SK-N-SH treated with all-trans-retinoic acid at 6 μM for 48 hours (cell line): ENCODE data around the gene GBGT1.

Experiments used
- CREB5 ChIP-seq: fragments of 250-450 bp; sonication (Bioruptor Pico); IDR thresholded peaks from 2 replicates; pipeline ENCODE4 v1.5.1; 2020; ENCODE audit warnings: low read depth, mild to moderate bottlenecking, moderate library complexity
- CSDC2 ChIP-seq: fragments of 250-450 bp; sonication (Bioruptor Pico); IDR thresholded peaks from 2 replicates; pipeline ENCODE4 v1.5.0; 2020; ENCODE audit warnings: mild to moderate bottlenecking, moderate library complexity
- CSRNP3 ChIP-seq: fragments of 250-450 bp; sonication (Bioruptor Pico); IDR thresholded peaks from 2 replicates; pipeline ENCODE4 v1.5.1; 2021; ENCODE audit warnings: mild to moderate bottlenecking, moderate library complexity
- GLIS3 ChIP-seq: fragments of 250-450 bp; sonication (Bioruptor Pico); IDR thresholded peaks from 2 replicates; pipeline ENCODE4 v1.5.0; 2020; ENCODE audit warnings: mild to moderate bottlenecking, moderate library complexity
- OSR1 ChIP-seq: fragments of 250-450 bp; sonication (Bioruptor Pico); IDR thresholded peaks from 2 replicates; pipeline ENCODE4 v1.8.0; 2022; ENCODE audit warnings: moderate library complexity, mild to moderate bottlenecking, inconsistent platforms
- PATZ1 ChIP-seq: fragments of 250-450 bp; sonication (Bioruptor Pico); IDR thresholded peaks from 2 replicates; pipeline ENCODE4 v1.8.0; 2020; ENCODE audit warnings: mild to moderate bottlenecking, moderate library complexity, borderline replicate concordance
- POU6F1 ChIP-seq: fragments of 250-450 bp; sonication (Bioruptor Pico); IDR thresholded peaks from 2 replicates; pipeline ENCODE4 v1.8.0; 2021; ENCODE audit warnings: low read depth, mild to moderate bottlenecking, moderate library complexity, borderline replicate concordance
- RARB ChIP-seq: fragments of 250-450 bp; sonication (Bioruptor Pico); IDR thresholded peaks from 2 replicates; pipeline ENCODE4 v1.8.0; 2021; ENCODE audit warnings: mild to moderate bottlenecking, moderate library complexity
- SNAI2 ChIP-seq: fragments of 250-450 bp; sonication (Bioruptor Pico); IDR thresholded peaks from 2 replicates; pipeline ENCODE4 v1.5.0; 2020; ENCODE audit warnings: mild to moderate bottlenecking, moderate library complexity
- TOX ChIP-seq: fragments of 250-450 bp; sonication (Bioruptor Pico); IDR thresholded peaks from 2 replicates; pipeline ENCODE4 v1.8.0; 2021; ENCODE audit warnings: mild to moderate bottlenecking, moderate library complexity, borderline replicate concordance
- ZFP30 ChIP-seq: fragments of 450-650 bp; formaldehyde crosslinking; IDR thresholded peaks from 2 replicates; pipeline ENCODE4 v1.5.0; 2022; ENCODE audit warnings: mild to moderate bottlenecking, moderate library complexity
- ZNF565 ChIP-seq: fragments of 450-650 bp; formaldehyde crosslinking; conservative IDR thresholded peaks from 2 replicates; pipeline ENCODE4 v1.5.0; 2020; ENCODE audit warnings: low read depth, mild to moderate bottlenecking, moderate library complexity
- ZNF70 ChIP-seq: fragments of 450-650 bp; formaldehyde crosslinking; IDR thresholded peaks from 2 replicates; pipeline ENCODE4 v1.5.0; 2020; ENCODE audit warnings: mild to moderate bottlenecking, moderate library complexity

- TF ChIP-seq ZNF70 (no peak), ZFP30 (CRISPR knock-in tag) (no peak), GLIS3 (no peak), TOX (CRISPR knock-in tag) (no peak), PATZ1 (CRISPR knock-in tag) (no peak), RARB (CRISPR knock-in tag) (no peak), SNAI2 (CRISPR knock-in tag) (no peak), CSRNP3 (CRISPR knock-in tag) (no peak), CREB5 (CRISPR knock-in tag) (no peak), CSDC2 (CRISPR knock-in tag) (no peak), POU6F1 (no peak), ZNF565 (CRISPR knock-in tag) (no peak), OSR1 (CRISPR knock-in tag) (no peak)
These were observed 21.7 kb downstream of the GBGT1 start for GRCh38 chr9:133141833-133142595.
